IMR-90 (cell line): ENCODE measurements around the gene MAN1C1. TPM values are rescaled to one million over a fixed set of nuclear protein-coding genes. Genes with fewer than 3 reads are reported as not detected.

Experiments
- ATAC-seq: fragments of 200-7000 bp; cut with Tn5 transposase; 2 replicates; pipeline ENCODE4 v1.9.1; 2020; ENCODE audit warnings: low read depth, mild to moderate bottlenecking, moderate library complexity
- BruUV-seq: library from RNA; stranded (reverse); fragments of 400-500 nt; replicated peaks from 2 replicates; lab custom pipeline; 2021; lab: Mats Ljungman, UMichigan
- CTCF ChIA-PET: fragments of 300-600 bp; formaldehyde crosslinking; extraction: SDS; loops from one replicate; lab custom pipeline; 2021; ENCODE audit warnings: antibody characterized with exemption; lab: Yijun Ruan, JAX
- POLR2A ChIA-PET: fragments of 300-600 bp; sonication (Branson Sonifier 250); formaldehyde crosslinking; loops from one replicate; lab custom pipeline; 2022; ENCODE audit warnings: antibody characterized with exemption; ENCODE audit not compliant: unreplicated experiment; lab: Charles Lee
- DNase-seq: peaks from one replicate; pipeline ENCODE4 v3.0.0; 2013
- H2AFZ ChIP-seq: replicated peaks from 2 replicates; pipeline ENCODE3; 2013; ENCODE audit warnings: low read length, mild to moderate bottlenecking; ENCODE audit not compliant: poor library complexity
- H2AK5ac ChIP-seq: 2 replicates; pipeline ENCODE4 v1.6.1; 2013; ENCODE audit warnings: low read depth, low read length, inconsistent platforms
- H2AK9ac ChIP-seq: replicated peaks from 2 replicates; pipeline ENCODE3; 2013; ENCODE audit warnings: mild to moderate bottlenecking, low read depth, low read length, moderate library complexity; ENCODE audit not compliant: poor library complexity
- H2BK120ac ChIP-seq: 2 replicates; pipeline ENCODE4 v1.6.1; 2013; ENCODE audit warnings: low read depth, low read length, inconsistent platforms
- H2BK15ac ChIP-seq: 3 replicates; pipeline ENCODE4 v1.6.1; 2013; ENCODE audit warnings: low read depth, low read length, inconsistent platforms
- H2BK20ac ChIP-seq: 2 replicates; pipeline ENCODE4 v1.6.1; 2013; ENCODE audit warnings: low read depth, mild to moderate bottlenecking, inconsistent platforms, low read length, moderate library complexity
- H2BK5ac ChIP-seq: 2 replicates; pipeline ENCODE4 v1.6.1; 2013; ENCODE audit warnings: mild to moderate bottlenecking, low read depth, low read length, inconsistent platforms; ENCODE audit not compliant: poor library complexity, severe bottlenecking
- H3K14ac ChIP-seq: replicated peaks from 2 replicates; pipeline ENCODE4 v1.6.1; 2013; ENCODE audit warnings: low read depth, low read length, inconsistent platforms
- H3K18ac ChIP-seq: 2 replicates; pipeline ENCODE4 v1.6.1; 2013; ENCODE audit warnings: low read depth, low read length, control low read depth
- H3K23ac ChIP-seq: 2 replicates; pipeline ENCODE4 v1.6.1; 2013; ENCODE audit warnings: low read depth, low read length, inconsistent platforms
- H3K27ac ChIP-seq: 2 replicates; pipeline ENCODE4 v1.5.1; 2013; ENCODE audit warnings: mild to moderate bottlenecking, control low read depth, low read length; ENCODE audit not compliant: insufficient read depth
- H3K27me3 ChIP-seq: 2 replicates; pipeline ENCODE4 v1.6.1; 2013; ENCODE audit warnings: low read length; ENCODE audit not compliant: control insufficient read depth, insufficient read depth
- H3K36me3 ChIP-seq: 2 replicates; pipeline ENCODE4 v1.6.1; 2013; ENCODE audit warnings: low read length, mixed read lengths; ENCODE audit not compliant: control insufficient read depth, insufficient read depth
- H3K4ac ChIP-seq: 2 replicates; pipeline ENCODE4 v1.6.1; 2013; ENCODE audit warnings: low read depth, low read length, inconsistent platforms
- H3K4me1 ChIP-seq: 2 replicates; pipeline ENCODE4 v1.6.1; 2013; ENCODE audit warnings: low read length, mixed read lengths; ENCODE audit not compliant: control insufficient read depth, insufficient read depth
- H3K4me2 ChIP-seq: 2 replicates; pipeline ENCODE4 v1.6.1; 2013; ENCODE audit warnings: low read depth, mild to moderate bottlenecking, control low read depth, low read length, moderate library complexity
- H3K4me3 ChIP-seq: 2 replicates; pipeline ENCODE4 v1.5.1; 2013; ENCODE audit warnings: low read depth, mild to moderate bottlenecking, control low read depth, low read length, moderate library complexity; ENCODE audit not compliant: insufficient read depth
- H3K56ac ChIP-seq: 2 replicates; pipeline ENCODE4 v1.6.1; 2013; ENCODE audit warnings: low read length, inconsistent platforms; ENCODE audit not compliant: insufficient read depth; ENCODE audit errors: extremely low read depth
- H3K79me1 ChIP-seq, 2 experiments: 2 replicates each; pipeline ENCODE4 v1.6.1; 2013; ENCODE audit warnings: low read length in 2 of 2, inconsistent platforms in 1 of 2, low read depth in 1 of 2
- H3K9ac ChIP-seq: 2 replicates; pipeline ENCODE4 v1.6.1; 2013; ENCODE audit warnings: low read depth, low read length, control low read depth
- H3K9me1 ChIP-seq: 2 replicates; pipeline ENCODE4 v1.6.1; 2013; ENCODE audit warnings: low read length, inconsistent platforms; ENCODE audit not compliant: insufficient read depth
- H3K9me3 ChIP-seq: 2 replicates; pipeline ENCODE4 v1.6.1; 2013; ENCODE audit warnings: low read length; ENCODE audit not compliant: control insufficient read depth, insufficient read depth
- H4K20me1 ChIP-seq: 2 replicates; pipeline ENCODE4 v1.6.1; 2013; ENCODE audit warnings: low read length, inconsistent platforms; ENCODE audit not compliant: insufficient read depth
- H4K5ac ChIP-seq: 2 replicates; pipeline ENCODE4 v1.6.1; 2013; ENCODE audit warnings: mild to moderate bottlenecking, low read depth, low read length, control low read depth
- H4K8ac ChIP-seq, 2 experiments: 2 replicates each; pipeline ENCODE4 v1.6.1; 2013; ENCODE audit warnings: low read depth in 2 of 2, low read length in 2 of 2, control low read depth in 1 of 2, inconsistent platforms in 1 of 2
- H4K91ac ChIP-seq: 2 replicates; pipeline ENCODE4 v1.6.1; 2013; ENCODE audit warnings: low read depth, low read length, inconsistent platforms; ENCODE audit not compliant: insufficient read depth
- BHLHE40 ChIP-seq: fragments of 150-350 bp; IDR thresholded peaks from 2 replicates; pipeline ENCODE4 v1.6.1; 2016; ENCODE audit warnings: mild to moderate bottlenecking, low read depth, low read length
- CEBPB ChIP-seq: IDR thresholded peaks from 2 replicates; pipeline ENCODE4 v1.6.1; 2012; ENCODE audit warnings: low read depth, low read length, improper control_type of control experiment
- CHD1 ChIP-seq: IDR thresholded peaks from 2 replicates; pipeline ENCODE4 v1.6.1; 2012; ENCODE audit warnings: low read depth, low read length, improper control_type of control experiment
- CTCF ChIP-seq: conservative IDR thresholded peaks from 2 replicates; pipeline ENCODE4 v1.5.1; 2012; ENCODE audit warnings: mild to moderate bottlenecking, low read depth, low read length, improper control_type of control experiment
- ELK1 ChIP-seq: fragments of 150-350 bp; IDR thresholded peaks from 2 replicates; pipeline ENCODE4 v1.6.1; 2016; ENCODE audit warnings: low read depth, mild to moderate bottlenecking, low read length, moderate library complexity, borderline replicate concordance
- FOS ChIP-seq: fragments of 150-350 bp; IDR thresholded peaks from 2 replicates; pipeline ENCODE4 v1.6.1; 2016; ENCODE audit warnings: low read depth, low read length
- MAFK ChIP-seq: IDR thresholded peaks from 2 replicates; pipeline ENCODE4 v1.6.1; 2012; ENCODE audit warnings: low read depth, low read length, improper control_type of control experiment
- MAZ ChIP-seq: IDR thresholded peaks from 2 replicates; pipeline ENCODE4 v1.6.1; 2012; ENCODE audit warnings: low read depth, mild to moderate bottlenecking, low read length, improper control_type of control experiment, moderate library complexity, borderline replicate concordance
- MXI1 ChIP-seq: IDR thresholded peaks from 2 replicates; pipeline ENCODE4 v1.6.1; 2012; ENCODE audit warnings: low read depth, mild to moderate bottlenecking, low read length, moderate library complexity, borderline replicate concordance
- NFE2L2 ChIP-seq: fragments of 150-350 bp; IDR thresholded peaks from 2 replicates; pipeline ENCODE4 v1.6.1; 2016; ENCODE audit warnings: low read depth, mild to moderate bottlenecking, low read length
- POLR2A ChIP-seq: IDR thresholded peaks from 2 replicates; pipeline ENCODE4 v1.6.1; 2012; ENCODE audit warnings: mild to moderate bottlenecking, low read depth, low read length
- RAD21 ChIP-seq: IDR thresholded peaks from 2 replicates; pipeline ENCODE4 v1.6.1; 2012; ENCODE audit warnings: low read length, improper control_type of control experiment
- RCOR1 ChIP-seq: IDR thresholded peaks from 2 replicates; pipeline ENCODE4 v1.6.1; 2012; ENCODE audit warnings: mild to moderate bottlenecking, low read length, improper control_type of control experiment; ENCODE audit not compliant: insufficient replicate concordance
- RFX5 ChIP-seq: IDR thresholded peaks from 2 replicates; pipeline ENCODE4 v1.8.0; 2012; ENCODE audit warnings: low read depth, mild to moderate bottlenecking, low read length, moderate library complexity
- SMC3 ChIP-seq: fragments of 150-350 bp; IDR thresholded peaks from 2 replicates; pipeline ENCODE4 v1.6.1; 2016; ENCODE audit warnings: low read depth, mild to moderate bottlenecking, antibody characterized with exemption, low read length, moderate library complexity
- USF2 ChIP-seq: fragments of 150-350 bp; IDR thresholded peaks from 2 replicates; pipeline ENCODE4 v1.6.1; 2017; ENCODE audit warnings: mild to moderate bottlenecking, antibody characterized with exemption, low read length, low read depth
- WGBS, 2 experiments: methylation state at CpG; one replicate each; pipeline versions ENCODE4 v1.1.5 to v1.1.7; 2013; ENCODE audit warnings: missing lambda C conversion rate in 2 of 2; ENCODE audit not compliant: insufficient read length in 1 of 2; ENCODE audit errors: extremely low coverage in 2 of 2; 5-methylcytosine and 5-hydroxymethylcytosine counted together
- dilution Hi-C: fragments of 300-500 bp; cut with HindIII; formaldehyde crosslinking; loops from one replicate; pipeline ENCODE4 v1.14.3; 2018; ENCODE audit warnings: low sequenced_read_pairs; ENCODE audit not compliant: unreplicated experiment
- in situ Hi-C: fragments of 300-500 bp; cut with MboI; formaldehyde crosslinking; loops from 3 replicates; pipeline ENCODE4 v1.14.3; 2019; ENCODE audit warnings: low sequenced_read_pairs, inconsistent platforms, mixed read lengths
- intact Hi-C: fragments of 100-400 bp; cut with micrococcal nuclease; formaldehyde crosslinking; loops from 2 replicates; pipeline ENCODE4 v1.10.0; 2022
- polyA plus RNA-seq, 3 experiments: library from polyadenylated mRNA; depleted of rRNA; stranded (reverse); fragments of >200 nt; gene quantifications; 2 replicates each; pipeline ENCODE4 v1.2.3, GENCODE V29; 2012; ENCODE audit warnings: low replicate concordance in 1 of 3
- total RNA-seq: library from RNA; depleted of rRNA; stranded (reverse); fragments of >200 nt; gene quantifications from 2 replicates; pipeline ENCODE4 v1.2.3, GENCODE V29; 2012

The MAN1C1 gene
- total and polyA plus RNA-seq, 2 of the 4 experiments (the other 2 are of a cell fraction), result 3.2 to 11.3 TPM

- Histone ChIP-seq H4K91ac (no peak overlapping the region), H3K79me1 (no peaks in the 10 kb centered on the region; a peak in 1 of 4 replicates), H3K4me2 (no peak overlapping the region), H2BK120ac (no peak overlapping the region), H2AFZ (no peak overlapping the region), H2BK15ac (no peak overlapping the region), H3K9ac (no peak overlapping the region), H3K4me3 (no peak overlapping the region), H3K4ac (no peak overlapping the region), H4K20me1 (no peaks in the 10 kb centered on the region), H3K9me1 (0 out of 2 replicates have a peak, but pooled peaks cover 14% of the 10 kb centered on the region), H3K23ac (no peak overlapping the region), H2AK5ac (no peak overlapping the region), H3K9me3 (no peaks in the 10 kb centered on the region), H2BK20ac (no peak overlapping the region), H4K8ac (no peak overlapping the region), H3K27me3 (no peaks in the 10 kb centered on the region; the same call in 1 of the 2 replicates), H3K56ac (no peak overlapping the region), H3K27ac (no peak overlapping the region), H2BK5ac (no peak overlapping the region), H4K5ac (no peak overlapping the region), H2AK9ac (no peak overlapping the region), H3K14ac (no peak overlapping the region), H3K36me3 (peaks cover 2% of the 10 kb centered on the region; the same call in 1 of the 2 replicates), H3K18ac (no peak overlapping the region), H3K4me1 (peaks cover 14% of the 10 kb centered on the region)
- DNase-seq, result no peak
- in situ Hi-C loops (no loop called here), intact Hi-C loops (no loop called here), dilution Hi-C loops (no loop called here)
- TF ChIP-seq CEBPB (no peak), CHD1 (no peak), ELK1 (no peak), RAD21 (no peak), MAFK (no peak), BHLHE40 (no peak), RFX5 (no peak), USF2 (no peak), SMC3 (no peak), NFE2L2 (no peak), POLR2A (no peak), MXI1 (no peak), RCOR1 (no peak), CTCF (no peak), FOS (no peak), MAZ (no peak)
- CTCF ChIA-PET, result no interaction called here
- WGBS, 2 experiments, result 80% methylated on average over 2 of the region's 7 CpGs; no CpG with 5 or more reads in 1 of the 2 experiments
- no TSS peak for BruUV-seq
- no peak for ATAC-seq
- POLR2A ChIA-PET, result no interaction called here
These were observed 107.6 kb downstream of the MAN1C1 start for GRCh38 chr1:25724201-25724600.
